ENCODE results near the gene FOXA1. TPM values are rescaled to one million over a fixed set of nuclear protein-coding genes. Genes with fewer than 3 reads are reported as not detected.
A peak's percentile ranks its signal among the peaks of the same experiment; 100 is the strongest.

FOXA1 gene
- total RNA-seq, 1 donor = not detected

DNA sequence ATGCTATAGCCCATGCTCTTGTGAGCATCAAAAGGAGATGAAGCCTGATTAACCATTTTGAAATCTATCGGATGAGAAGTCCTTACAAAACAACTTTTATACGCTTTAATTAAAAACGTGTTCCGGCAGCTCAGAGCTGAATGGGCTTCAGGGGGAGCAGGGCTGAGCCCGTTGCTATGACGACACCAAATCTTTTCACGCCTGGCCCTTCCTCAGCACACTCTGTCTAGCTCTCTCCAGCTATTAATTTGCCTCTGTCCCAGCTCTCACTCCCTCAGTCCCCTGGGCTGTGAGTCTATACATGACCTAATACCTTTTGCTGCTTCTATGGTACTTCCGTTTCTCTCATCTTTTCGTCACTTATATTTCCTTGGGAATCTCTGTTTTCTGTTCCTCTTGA is 15.8 kb downstream of the FOXA1 start:
- H3K4me3 ChIP-seq (ENCODE audit: low read depth, low read length) = no peak overlapping the region
- no peak for DNase-seq (ENCODE audit: low read depth)
- TF ChIP-seq, protein P1, sequence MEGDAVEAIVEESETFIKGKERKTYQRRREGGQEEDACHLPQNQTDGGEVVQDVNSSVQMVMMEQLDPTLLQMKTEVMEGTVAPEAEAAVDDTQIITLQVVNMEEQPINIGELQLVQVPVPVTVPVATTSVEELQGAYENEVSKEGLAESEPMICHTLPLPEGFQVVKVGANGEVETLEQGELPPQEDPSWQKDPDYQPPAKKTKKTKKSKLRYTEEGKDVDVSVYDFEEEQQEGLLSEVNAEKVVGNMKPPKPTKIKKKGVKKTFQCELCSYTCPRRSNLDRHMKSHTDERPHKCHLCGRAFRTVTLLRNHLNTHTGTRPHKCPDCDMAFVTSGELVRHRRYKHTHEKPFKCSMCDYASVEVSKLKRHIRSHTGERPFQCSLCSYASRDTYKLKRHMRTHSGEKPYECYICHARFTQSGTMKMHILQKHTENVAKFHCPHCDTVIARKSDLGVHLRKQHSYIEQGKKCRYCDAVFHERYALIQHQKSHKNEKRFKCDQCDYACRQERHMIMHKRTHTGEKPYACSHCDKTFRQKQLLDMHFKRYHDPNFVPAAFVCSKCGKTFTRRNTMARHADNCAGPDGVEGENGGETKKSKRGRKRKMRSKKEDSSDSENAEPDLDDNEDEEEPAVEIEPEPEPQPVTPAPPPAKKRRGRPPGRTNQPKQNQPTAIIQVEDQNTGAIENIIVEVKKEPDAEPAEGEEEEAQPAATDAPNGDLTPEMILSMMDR (IDR thresholded peaks at IDR 0.05; ENCODE audit: insufficient read depth, low read length) = no peak

DNA sequence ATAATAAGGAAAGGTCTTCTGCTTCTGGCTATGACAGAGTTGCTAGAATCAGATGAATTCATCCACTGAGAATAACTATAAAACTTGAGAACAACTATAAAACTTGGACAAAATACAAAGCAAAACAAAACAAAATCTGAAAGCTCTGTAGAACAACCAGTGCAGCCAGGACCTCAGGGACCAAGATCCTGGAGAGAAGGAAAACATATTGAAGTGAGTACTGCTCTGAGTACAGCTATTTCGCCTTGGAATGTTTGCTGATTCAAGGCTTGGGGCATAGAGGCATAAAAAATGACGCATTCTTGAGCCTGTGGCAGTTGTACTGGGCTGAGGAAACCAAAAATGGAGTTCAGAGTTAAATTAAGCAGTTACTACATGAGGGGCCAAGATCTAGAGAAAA is 21.7 kb downstream of the FOXA1 start:
- no peak for DNase-seq (ENCODE audit: low read depth)
- no peak overlapping the region for H3K4me3 ChIP-seq (ENCODE audit: low read depth, low read length)

DNA sequence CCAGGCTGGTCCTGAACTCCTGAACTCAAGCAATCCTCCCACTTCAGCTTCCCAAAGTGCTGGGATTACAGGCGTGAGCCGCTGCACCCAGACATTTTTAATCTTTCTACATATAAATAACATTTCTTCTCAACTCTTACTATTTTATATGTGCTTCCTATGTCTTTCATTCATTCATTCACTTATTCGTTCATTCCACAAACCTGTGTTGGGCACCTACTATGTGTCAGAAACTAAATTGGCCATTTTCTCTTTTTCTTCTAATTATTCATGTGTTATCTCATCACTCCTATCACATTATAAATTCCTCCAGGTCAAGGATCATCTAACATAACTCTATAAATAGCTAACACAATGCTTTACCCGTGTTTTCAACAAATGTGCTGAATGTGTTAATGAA is 23.7 kb downstream of the FOXA1 start:
- TF ChIP-seq, protein P1 (IDR thresholded peaks at IDR 0.05; ENCODE audit: insufficient read depth, low read length) = no peak
- H3K4me3 ChIP-seq (ENCODE audit: low read depth, low read length) = no peak overlapping the region
- DNase-seq (ENCODE audit: low read depth) = no peak

More for the DNA sequence above, 21.7 kb downstream of the FOXA1 start:
- TF ChIP-seq, protein P1 (IDR thresholded peaks at IDR 0.05; ENCODE audit: insufficient read depth, low read length) = no peak

DNA sequence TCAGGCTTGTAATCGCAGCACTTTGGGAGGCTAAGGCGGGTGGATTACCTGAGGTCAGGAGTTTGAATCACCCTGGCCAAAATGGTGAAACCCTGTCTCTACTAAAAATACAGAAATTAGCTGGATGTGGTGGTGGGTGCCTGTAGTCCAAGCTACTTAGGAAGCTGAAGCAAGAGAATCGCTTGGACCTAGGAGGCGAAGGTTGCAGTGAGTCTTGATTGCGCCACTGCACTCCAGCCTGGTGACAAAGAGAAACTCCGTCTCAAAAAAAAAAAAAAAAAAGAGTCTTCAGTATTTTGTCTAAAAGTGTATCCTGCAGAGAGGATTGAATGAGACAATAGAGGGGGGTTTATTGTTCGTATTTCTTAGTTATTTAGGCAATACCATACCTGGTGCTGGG is 25.3 kb downstream of the FOXA1 start:
- no peak overlapping the region for H3K4me3 ChIP-seq (ENCODE audit: low read depth, low read length)
- DNase-seq (ENCODE audit: low read depth) = no peak
- TF ChIP-seq, protein P1 (IDR thresholded peaks at IDR 0.05; ENCODE audit: insufficient read depth, low read length) = no peak

DNA sequence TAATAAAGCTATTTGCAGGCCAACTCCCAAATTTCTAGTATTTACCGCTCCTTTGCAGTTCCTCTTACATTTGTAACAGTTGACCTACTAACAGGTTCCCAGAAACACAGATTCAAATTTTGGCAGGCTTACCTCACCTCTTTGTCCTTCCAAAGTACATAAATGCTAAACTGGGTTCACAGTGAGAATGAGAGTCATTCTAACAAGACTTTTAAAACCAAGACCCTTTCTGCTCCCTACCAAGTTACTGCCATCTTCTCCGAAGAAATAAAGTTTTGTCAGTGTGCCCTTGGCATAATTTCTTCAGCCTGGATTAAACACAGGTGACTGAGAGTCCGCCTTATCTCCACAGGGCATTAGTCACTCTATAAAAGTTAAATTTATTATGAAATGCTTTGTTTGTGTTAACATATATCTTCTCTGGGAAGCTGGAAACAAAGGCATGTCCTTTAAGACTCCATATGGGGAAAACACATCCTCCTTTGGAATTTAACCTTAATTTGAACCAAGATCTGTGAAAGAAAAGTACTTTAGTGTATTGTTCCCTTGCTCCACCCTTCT is 28.2 kb downstream of the FOXA1 start:
- peak; percentile 71 for DNase-seq (ENCODE audit: low read depth)

DNA sequence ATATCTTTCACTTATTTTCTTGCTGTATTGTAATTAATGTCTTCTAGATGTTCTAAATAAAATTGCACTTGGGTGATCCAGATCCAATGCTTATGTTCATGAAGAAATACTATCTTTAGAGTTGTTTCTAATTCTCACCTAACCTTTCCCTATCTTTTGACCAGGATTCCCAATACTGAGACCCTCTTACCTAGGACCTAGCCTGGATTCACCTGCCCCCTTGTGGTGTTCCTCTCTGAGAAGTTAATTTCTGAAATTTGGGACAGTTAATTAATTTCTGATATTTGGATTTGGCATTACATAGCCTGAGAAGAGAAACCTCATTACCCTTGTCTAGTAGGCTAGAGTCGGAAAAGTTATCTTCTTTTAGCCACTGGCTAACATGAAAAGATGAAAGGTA is 29.5 kb downstream of the FOXA1 start:
- H3K4me3 ChIP-seq (ENCODE audit: low read depth, low read length) = no peak overlapping the region
- TF ChIP-seq, protein P1 (IDR thresholded peaks at IDR 0.05; ENCODE audit: insufficient read depth, low read length) = peak; percentile 16
- DNase-seq (ENCODE audit: low read depth) = no peak

More for the DNA sequence above, 28.2 kb downstream of the FOXA1 start:
- no peak overlapping the region for H3K4me3 ChIP-seq (ENCODE audit: low read depth, low read length)
- TF ChIP-seq, protein P1 (IDR thresholded peaks at IDR 0.05; ENCODE audit: insufficient read depth, low read length) = no peak

DNA sequence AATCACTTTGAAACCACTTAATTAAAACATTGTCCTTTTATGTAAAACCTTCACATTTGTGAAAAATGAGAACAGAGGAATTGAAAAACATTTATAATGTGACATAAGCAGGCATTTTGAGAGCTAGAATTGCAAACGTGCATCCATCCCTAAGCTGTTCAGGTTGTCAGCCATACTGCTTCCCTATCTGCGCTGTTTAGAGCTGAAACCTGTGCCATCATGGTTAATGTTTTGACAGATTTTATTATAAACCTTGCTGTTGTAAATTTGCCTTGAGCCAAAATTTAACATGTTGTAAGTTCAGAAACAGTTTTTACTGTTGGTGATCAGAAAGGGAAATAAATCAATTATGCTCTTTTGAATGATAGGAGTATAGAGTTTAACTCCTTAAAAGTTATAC is 31.9 kb downstream of the FOXA1 start:
- H3K4me3 ChIP-seq (ENCODE audit: low read depth, low read length) = no peak overlapping the region
- no peak for DNase-seq (ENCODE audit: low read depth)
- TF ChIP-seq, protein P1 (IDR thresholded peaks at IDR 0.05; ENCODE audit: insufficient read depth, low read length) = no peak
